K562 (cell line): Measurements from ENCODE around the gene WSCD1. TPM values are rescaled to one million over a fixed set of nuclear protein-coding genes. Genes with fewer than 3 reads are reported as not detected.

ENCODE experiments used
- ATAC-seq: fragments of 200-7000 bp; cut with Tn5 transposase; 3 replicates; pipeline ENCODE4 v1.9.1; 2020; ENCODE audit warnings: moderate library complexity
- BruUV-seq: library from RNA; stranded (reverse); fragments of 400-500 nt; replicated peaks from 2 replicates; lab custom pipeline; 2021; lab: Mats Ljungman, UMichigan
- CTCF ChIA-PET: fragments of 300-600 bp; formaldehyde crosslinking; extraction: SDS; loops from one replicate; lab custom pipeline; 2021; ENCODE audit warnings: low intra/inter-chr PET ratio; lab: Yijun Ruan, JAX
- POLR2A ChIA-PET: fragments of 300-600, 350-650 bp; sonication (Branson Sonifier 250); formaldehyde crosslinking; extraction: SDS; loops from one replicate; lab custom pipeline; 2021; ENCODE audit warnings: antibody characterized with exemption, inconsistent platforms; lab: Yijun Ruan, JAX
- DNase-seq, 4 experiments: peaks; one replicate each; pipeline versions ENCODE4 v3.0.0 to v3.0.0-alpha.2; 2011 to 2018; ENCODE audit warnings: low spot score in 3 of 4, mixed read lengths in 3 of 4; ENCODE audit errors: extremely low read depth in 1 of 4
- FAIRE-seq: peaks from 2 replicates; lab custom pipeline; 2011; peaks lifted over from hg19 to GRCh38; lab: Jason Lieb, UNC
- H2AFZ ChIP-seq: 2 replicates; pipeline ENCODE4 v1.6.0; 2011; ENCODE audit warnings: low read depth, low read length, control low read depth, inconsistent platforms
- H3K27ac ChIP-seq: fragments of 200-600 bp; 3 replicates; pipeline ENCODE4 v1.8.0; 2011; ENCODE audit warnings: low read depth, mild to moderate bottlenecking, control low read depth, inconsistent platforms, low read length, moderate library complexity, mixed read lengths; ENCODE audit errors: extremely low read depth
- H3K27me3 ChIP-seq, 2 experiments: fragments of 300-600 bp in 1 of 2; 2 replicates in 1 of 2; 3 replicates in 1 of 2; pipeline versions ENCODE4 v1.6.0 to v1.8.0; 2011; ENCODE audit warnings: inconsistent platforms in 2 of 2, low read length in 2 of 2, mild to moderate bottlenecking in 1 of 2, mixed read lengths in 1 of 2, moderate library complexity in 1 of 2; ENCODE audit not compliant: control insufficient read depth in 2 of 2, insufficient read depth in 2 of 2
- H3K36me3 ChIP-seq: fragments of 300-600 bp; 3 replicates; pipeline ENCODE4 v1.8.0; 2011; ENCODE audit warnings: mild to moderate bottlenecking, low read length, inconsistent platforms; ENCODE audit not compliant: control insufficient read depth, insufficient read depth
- H3K4me1 ChIP-seq, 2 experiments: fragments of 200-600 bp in 1 of 2; replicated peaks in 1 of 2; 2 replicates in 1 of 2; 3 replicates in 1 of 2; pipeline versions ENCODE4 v1.5.1 to v1.8.0; 2011; ENCODE audit warnings: inconsistent platforms in 2 of 2, low read length in 2 of 2, mild to moderate bottlenecking in 1 of 2, mixed read lengths in 1 of 2, moderate library complexity in 1 of 2; ENCODE audit not compliant: control insufficient read depth in 2 of 2, insufficient read depth in 2 of 2
- H3K4me2 ChIP-seq: 2 replicates; pipeline ENCODE4 v1.6.1; 2011; ENCODE audit warnings: low read length, control low read depth, inconsistent platforms, mixed read lengths; ENCODE audit not compliant: insufficient read depth
- H3K4me3 ChIP-seq: fragments of 200-600 bp; sonication (generic), shearing (Covaris generic); 2 replicates; pipeline ENCODE4 v1.5.1; 2016; ENCODE audit warnings: control low read depth, inconsistent platforms
- H3K79me2 ChIP-seq: fragments of 200-600 bp; 3 replicates; pipeline ENCODE4 v1.8.0; 2011; ENCODE audit warnings: low read length, inconsistent platforms; ENCODE audit not compliant: control insufficient read depth, insufficient read depth
- H3K9ac ChIP-seq, 2 experiments: 2 replicates each; pipeline versions ENCODE4 v1.6.0 to v1.6.1; 2011; ENCODE audit warnings: low read depth in 2 of 2, low read length in 2 of 2, control low read depth in 1 of 2, inconsistent platforms in 1 of 2, mild to moderate bottlenecking in 1 of 2, mixed read lengths in 1 of 2; ENCODE audit not compliant: insufficient read depth in 1 of 2
- H3K9me1 ChIP-seq: one replicate; pipeline ENCODE4 v1.6.0; 2011; ENCODE audit warnings: inconsistent platforms, mild to moderate bottlenecking, low read length, moderate library complexity; ENCODE audit not compliant: control insufficient read depth, insufficient read depth
- H3K9me3 ChIP-seq: replicated peaks from 2 replicates; pipeline ENCODE4 v1.5.1; 2011; ENCODE audit warnings: low read depth, low read length, inconsistent platforms; ENCODE audit not compliant: control insufficient read depth, insufficient read depth
- H4K20me1 ChIP-seq: replicated peaks from 2 replicates; pipeline ENCODE4 v1.6.1; 2011; ENCODE audit warnings: low read length, inconsistent platforms, mixed read lengths; ENCODE audit not compliant: control insufficient read depth, insufficient read depth
- BRD9 ChIP-seq: fragments of 450-650 bp; IDR thresholded peaks from 2 replicates; pipeline ENCODE4 v1.6.1; 2018; ENCODE audit warnings: low read depth; ENCODE audit not compliant: partially characterized antibody
- CHD2 ChIP-seq: IDR thresholded peaks from 2 replicates; pipeline ENCODE4 v1.6.1; 2011; ENCODE audit warnings: low read depth, low read length
- CHD4 ChIP-seq: fragments of 200-600 bp; sonication (generic); IDR thresholded peaks from 3 replicates; pipeline ENCODE4 v1.6.1; 2012; ENCODE audit warnings: low read depth, mild to moderate bottlenecking, mixed read lengths, low read length, inconsistent platforms; ENCODE audit not compliant: insufficient read depth, insufficient replicate concordance, poor library complexity, severe bottlenecking
- CTBP1 ChIP-seq: fragments of 450-650 bp; IDR thresholded peaks from 2 replicates; pipeline ENCODE4 v1.6.1; 2016; ENCODE audit warnings: borderline replicate concordance
- ERF ChIP-seq: fragments of 450-650 bp; formaldehyde crosslinking; IDR thresholded peaks from 2 replicates; pipeline ENCODE4 v1.4.0; 2020; ENCODE audit warnings: mild to moderate bottlenecking, mixed read lengths
- IRF2 ChIP-seq: sonication (generic); formaldehyde crosslinking; IDR thresholded peaks from 2 replicates; pipeline ENCODE4 v1.8.1; 2022; ENCODE audit warnings: mild to moderate bottlenecking, missing genetic modification reagents
- LEF1 ChIP-seq: fragments of 450-650 bp; IDR thresholded peaks from 2 replicates; pipeline ENCODE4 v1.6.1; 2016; ENCODE audit warnings: mild to moderate bottlenecking
- PRMT5 ChIP-seq: sonication (generic); formaldehyde crosslinking; IDR thresholded peaks from 2 replicates; pipeline ENCODE4 v1.5.0; 2020; ENCODE audit warnings: missing genetic modification reagents
- SLC30A9 ChIP-seq: fragments of 250-450 bp; sonication (Bioruptor Pico); IDR thresholded peaks from 2 replicates; pipeline ENCODE4 v1.8.0; 2022; ENCODE audit warnings: mild to moderate bottlenecking, moderate library complexity
- TAF1 ChIP-seq: IDR thresholded peaks from 2 replicates; pipeline ENCODE4 v1.6.1; 2011; ENCODE audit warnings: mild to moderate bottlenecking, low read length, moderate library complexity; ENCODE audit not compliant: insufficient read depth, control insufficient read depth, severe bottlenecking; ENCODE audit errors: extremely low read depth
- TGIF2 ChIP-seq: sonication (generic); formaldehyde crosslinking; IDR thresholded peaks from 2 replicates; pipeline ENCODE4 v1.8.1; 2022; ENCODE audit warnings: mild to moderate bottlenecking, missing genetic modification reagents, moderate library complexity
- ZNF140 ChIP-seq: fragments of 250-450 bp; sonication (Bioruptor Pico); IDR thresholded peaks from 2 replicates; pipeline ENCODE4 v1.8.0; 2021; ENCODE audit warnings: moderate library complexity, mild to moderate bottlenecking, inconsistent platforms
- ZNF316 ChIP-seq: fragments of 450-650 bp; IDR thresholded peaks from 2 replicates; pipeline ENCODE4 v1.6.1; 2016
- ZNF354B ChIP-seq: fragments of 250-450 bp; sonication (Bioruptor Pico); IDR thresholded peaks from 2 replicates; pipeline ENCODE4 v1.4.0; 2020
- WGBS: fragments of 100-300 bp; shearing (Covaris generic); methylation state at CpG from one replicate; pipeline ENCODE4 v1.1.6; 2016; ENCODE audit warnings: low coverage, mixed read lengths; ENCODE audit not compliant: insufficient coverage; ENCODE audit errors: missing lambda C conversion rate; 5-methylcytosine and 5-hydroxymethylcytosine counted together
- in situ Hi-C: fragments of 300-500 bp; cut with MboI; formaldehyde crosslinking; loops from 4 replicates; pipeline ENCODE4 v1.15.0; 2018; ENCODE audit warnings: inconsistent platforms, mixed read lengths
- intact Hi-C: fragments of 100-400 bp; cut with micrococcal nuclease; formaldehyde crosslinking; loops from 2 replicates; pipeline ENCODE4 v1.14.2; 2022
- polyA plus RNA-seq, 8 experiments: library from polyadenylated mRNA; depleted of rRNA in 4 of 8; stranded (reverse) in 5 of 8; unstranded in 3 of 8; fragments of >200 nt; fragmentation: Nextera tagmentation in 2 of 8; fragmentation: Illumina TruSeq in 1 of 8; extraction: Ambion mirVana in 2 of 8; extraction: Trizol in 1 of 8; gene quantifications; 2 replicates each; pipeline versions ENCODE4 v1.2.1 to v1.2.3, GENCODE V29; 2011 to 2014; ENCODE audit warnings: inconsistent platforms in 1 of 8, missing spikeins in 1 of 8
- total RNA-seq, 7 experiments: library from RNA; depleted of rRNA in 6 of 7; stranded (reverse); fragments of >200 nt in 6 of 7; fragmentation: Illumina TruSeq in 2 of 7; extraction: Trizol in 2 of 7; gene quantifications; 2 replicates each; pipeline versions ENCODE4 v1.2.1 to v1.2.3, GENCODE V29; 2011 to 2021; ENCODE audit warnings: low replicate concordance in 1 of 7
- TF ChIP-seq, protein P1 (sequence below): fragments of 450-650 bp; IDR thresholded peaks from 2 replicates; pipeline ENCODE4 v1.6.1; 2016; ENCODE audit warnings: mild to moderate bottlenecking, moderate library complexity

Gene WSCD1
- total and polyA plus RNA-seq, 9 of the 15 experiments (the other 6 are each of a cell fraction or from before 2014, with no cell fraction given) = not detected

DNA sequence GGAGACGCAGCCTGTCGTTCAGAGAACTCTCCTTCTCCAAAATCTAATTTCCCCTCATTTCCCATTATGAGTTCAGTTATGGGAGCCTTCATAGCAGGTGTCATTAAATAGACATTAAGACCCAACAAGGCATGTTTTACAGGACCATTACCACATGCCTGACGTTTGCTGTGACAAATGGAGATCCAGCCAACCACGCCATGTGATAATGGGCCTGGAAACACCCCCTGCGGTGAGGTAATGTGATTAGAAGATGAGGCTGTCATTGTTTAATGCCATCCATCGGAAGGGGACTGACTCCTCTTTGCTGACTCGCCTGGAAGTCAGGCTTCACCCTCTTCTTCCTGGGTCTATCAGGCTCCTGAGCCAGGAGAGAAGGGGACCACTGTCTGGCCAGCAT is 76.9 kb downstream of the WSCD1 start:
- H3K9me3 ChIP-seq = no peaks in the 10 kb centered on the region
- CTCF ChIA-PET = no interaction called here
- no peak overlapping the region for H3K4me2 ChIP-seq
- no peak for FAIRE-seq
- H3K79me2 ChIP-seq = no peaks in the 10 kb centered on the region
- DNase-seq = no peak
- H3K9me1 ChIP-seq = no peaks in the 10 kb centered on the region
- intact Hi-C loops = no loop called here
- no peaks in the 10 kb centered on the region for H3K36me3 ChIP-seq
- no peaks in the 10 kb centered on the region for H3K27me3 ChIP-seq
- H3K9ac ChIP-seq = no peak overlapping the region
- 4% methylated on average over 7 of the region's 7 CpGs for WGBS
- no peak overlapping the region for H3K27ac ChIP-seq
- no peaks in the 10 kb centered on the region for H3K4me1 ChIP-seq
- POLR2A ChIA-PET = no interaction called here
- ATAC-seq = no peak
- H4K20me1 ChIP-seq = no peaks in the 10 kb centered on the region
- BruUV-seq = no TSS peak
- H2AFZ ChIP-seq = no peak overlapping the region
- no peak overlapping the region for H3K4me3 ChIP-seq
- in situ Hi-C loops = no loop called here
- no peak for TF ChIP-seq CHD2
- TF ChIP-seq ZNF316 = no peak
- TF ChIP-seq ERF = no peak
- TF ChIP-seq TAF1 = no peak
- TF ChIP-seq LEF1 = no peak
- no peak for TF ChIP-seq IRF2
- TF ChIP-seq TGIF2 = no peak
- TF ChIP-seq CHD4 = no peak
- no peak for TF ChIP-seq ZNF354B (CRISPR knock-in tag)
- TF ChIP-seq ZNF140 = no peak
- no peak for TF ChIP-seq SLC30A9 (CRISPR knock-in tag)
- TF ChIP-seq CTBP1 = no peak
- TF ChIP-seq, protein P1, sequence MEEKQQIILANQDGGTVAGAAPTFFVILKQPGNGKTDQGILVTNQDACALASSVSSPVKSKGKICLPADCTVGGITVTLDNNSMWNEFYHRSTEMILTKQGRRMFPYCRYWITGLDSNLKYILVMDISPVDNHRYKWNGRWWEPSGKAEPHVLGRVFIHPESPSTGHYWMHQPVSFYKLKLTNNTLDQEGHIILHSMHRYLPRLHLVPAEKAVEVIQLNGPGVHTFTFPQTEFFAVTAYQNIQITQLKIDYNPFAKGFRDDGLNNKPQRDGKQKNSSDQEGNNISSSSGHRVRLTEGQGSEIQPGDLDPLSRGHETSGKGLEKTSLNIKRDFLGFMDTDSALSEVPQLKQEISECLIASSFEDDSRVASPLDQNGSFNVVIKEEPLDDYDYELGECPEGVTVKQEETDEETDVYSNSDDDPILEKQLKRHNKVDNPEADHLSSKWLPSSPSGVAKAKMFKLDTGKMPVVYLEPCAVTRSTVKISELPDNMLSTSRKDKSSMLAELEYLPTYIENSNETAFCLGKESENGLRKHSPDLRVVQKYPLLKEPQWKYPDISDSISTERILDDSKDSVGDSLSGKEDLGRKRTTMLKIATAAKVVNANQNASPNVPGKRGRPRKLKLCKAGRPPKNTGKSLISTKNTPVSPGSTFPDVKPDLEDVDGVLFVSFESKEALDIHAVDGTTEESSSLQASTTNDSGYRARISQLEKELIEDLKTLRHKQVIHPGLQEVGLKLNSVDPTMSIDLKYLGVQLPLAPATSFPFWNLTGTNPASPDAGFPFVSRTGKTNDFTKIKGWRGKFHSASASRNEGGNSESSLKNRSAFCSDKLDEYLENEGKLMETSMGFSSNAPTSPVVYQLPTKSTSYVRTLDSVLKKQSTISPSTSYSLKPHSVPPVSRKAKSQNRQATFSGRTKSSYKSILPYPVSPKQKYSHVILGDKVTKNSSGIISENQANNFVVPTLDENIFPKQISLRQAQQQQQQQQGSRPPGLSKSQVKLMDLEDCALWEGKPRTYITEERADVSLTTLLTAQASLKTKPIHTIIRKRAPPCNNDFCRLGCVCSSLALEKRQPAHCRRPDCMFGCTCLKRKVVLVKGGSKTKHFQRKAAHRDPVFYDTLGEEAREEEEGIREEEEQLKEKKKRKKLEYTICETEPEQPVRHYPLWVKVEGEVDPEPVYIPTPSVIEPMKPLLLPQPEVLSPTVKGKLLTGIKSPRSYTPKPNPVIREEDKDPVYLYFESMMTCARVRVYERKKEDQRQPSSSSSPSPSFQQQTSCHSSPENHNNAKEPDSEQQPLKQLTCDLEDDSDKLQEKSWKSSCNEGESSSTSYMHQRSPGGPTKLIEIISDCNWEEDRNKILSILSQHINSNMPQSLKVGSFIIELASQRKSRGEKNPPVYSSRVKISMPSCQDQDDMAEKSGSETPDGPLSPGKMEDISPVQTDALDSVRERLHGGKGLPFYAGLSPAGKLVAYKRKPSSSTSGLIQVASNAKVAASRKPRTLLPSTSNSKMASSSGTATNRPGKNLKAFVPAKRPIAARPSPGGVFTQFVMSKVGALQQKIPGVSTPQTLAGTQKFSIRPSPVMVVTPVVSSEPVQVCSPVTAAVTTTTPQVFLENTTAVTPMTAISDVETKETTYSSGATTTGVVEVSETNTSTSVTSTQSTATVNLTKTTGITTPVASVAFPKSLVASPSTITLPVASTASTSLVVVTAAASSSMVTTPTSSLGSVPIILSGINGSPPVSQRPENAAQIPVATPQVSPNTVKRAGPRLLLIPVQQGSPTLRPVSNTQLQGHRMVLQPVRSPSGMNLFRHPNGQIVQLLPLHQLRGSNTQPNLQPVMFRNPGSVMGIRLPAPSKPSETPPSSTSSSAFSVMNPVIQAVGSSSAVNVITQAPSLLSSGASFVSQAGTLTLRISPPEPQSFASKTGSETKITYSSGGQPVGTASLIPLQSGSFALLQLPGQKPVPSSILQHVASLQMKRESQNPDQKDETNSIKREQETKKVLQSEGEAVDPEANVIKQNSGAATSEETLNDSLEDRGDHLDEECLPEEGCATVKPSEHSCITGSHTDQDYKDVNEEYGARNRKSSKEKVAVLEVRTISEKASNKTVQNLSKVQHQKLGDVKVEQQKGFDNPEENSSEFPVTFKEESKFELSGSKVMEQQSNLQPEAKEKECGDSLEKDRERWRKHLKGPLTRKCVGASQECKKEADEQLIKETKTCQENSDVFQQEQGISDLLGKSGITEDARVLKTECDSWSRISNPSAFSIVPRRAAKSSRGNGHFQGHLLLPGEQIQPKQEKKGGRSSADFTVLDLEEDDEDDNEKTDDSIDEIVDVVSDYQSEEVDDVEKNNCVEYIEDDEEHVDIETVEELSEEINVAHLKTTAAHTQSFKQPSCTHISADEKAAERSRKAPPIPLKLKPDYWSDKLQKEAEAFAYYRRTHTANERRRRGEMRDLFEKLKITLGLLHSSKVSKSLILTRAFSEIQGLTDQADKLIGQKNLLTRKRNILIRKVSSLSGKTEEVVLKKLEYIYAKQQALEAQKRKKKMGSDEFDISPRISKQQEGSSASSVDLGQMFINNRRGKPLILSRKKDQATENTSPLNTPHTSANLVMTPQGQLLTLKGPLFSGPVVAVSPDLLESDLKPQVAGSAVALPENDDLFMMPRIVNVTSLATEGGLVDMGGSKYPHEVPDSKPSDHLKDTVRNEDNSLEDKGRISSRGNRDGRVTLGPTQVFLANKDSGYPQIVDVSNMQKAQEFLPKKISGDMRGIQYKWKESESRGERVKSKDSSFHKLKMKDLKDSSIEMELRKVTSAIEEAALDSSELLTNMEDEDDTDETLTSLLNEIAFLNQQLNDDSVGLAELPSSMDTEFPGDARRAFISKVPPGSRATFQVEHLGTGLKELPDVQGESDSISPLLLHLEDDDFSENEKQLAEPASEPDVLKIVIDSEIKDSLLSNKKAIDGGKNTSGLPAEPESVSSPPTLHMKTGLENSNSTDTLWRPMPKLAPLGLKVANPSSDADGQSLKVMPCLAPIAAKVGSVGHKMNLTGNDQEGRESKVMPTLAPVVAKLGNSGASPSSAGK = no peak
- TF ChIP-seq PRMT5 (CRISPR knock-in tag) = no peak
- TF ChIP-seq BRD9 = no peak
